Measurements from ENCODE around the gene SLC4A1AP. TPM values are rescaled to one million over a fixed set of nuclear protein-coding genes. Genes with fewer than 3 reads are reported as not detected.

The SLC4A1AP gene, protein sequence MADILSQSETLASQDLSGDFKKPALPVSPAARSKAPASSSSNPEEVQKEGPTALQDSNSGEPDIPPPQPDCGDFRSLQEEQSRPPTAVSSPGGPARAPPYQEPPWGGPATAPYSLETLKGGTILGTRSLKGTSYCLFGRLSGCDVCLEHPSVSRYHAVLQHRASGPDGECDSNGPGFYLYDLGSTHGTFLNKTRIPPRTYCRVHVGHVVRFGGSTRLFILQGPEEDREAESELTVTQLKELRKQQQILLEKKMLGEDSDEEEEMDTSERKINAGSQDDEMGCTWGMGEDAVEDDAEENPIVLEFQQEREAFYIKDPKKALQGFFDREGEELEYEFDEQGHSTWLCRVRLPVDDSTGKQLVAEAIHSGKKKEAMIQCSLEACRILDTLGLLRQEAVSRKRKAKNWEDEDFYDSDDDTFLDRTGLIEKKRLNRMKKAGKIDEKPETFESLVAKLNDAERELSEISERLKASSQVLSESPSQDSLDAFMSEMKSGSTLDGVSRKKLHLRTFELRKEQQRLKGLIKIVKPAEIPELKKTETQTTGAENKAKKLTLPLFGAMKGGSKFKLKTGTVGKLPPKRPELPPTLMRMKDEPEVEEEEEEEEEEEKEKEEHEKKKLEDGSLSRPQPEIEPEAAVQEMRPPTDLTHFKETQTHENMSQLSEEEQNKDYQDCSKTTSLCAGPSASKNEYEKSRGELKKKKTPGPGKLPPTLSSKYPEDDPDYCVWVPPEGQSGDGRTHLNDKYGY
- 25.6 and 26.0 TPM in 2 replicates for total RNA-seq

GRCh38 chr2:27663285-27664153, at the start of gene SLC4A1AP, which contains the start of gene SUPT7L:
Gene SLC4A1AP, plus strand, starts transcription at chr2:27663889. Its CDS starts 26 bp downstream, at chr2:27663915.
Gene SUPT7L, minus strand, starts transcription at chr2:27663614. Its CDS starts 1,422 bp downstream, at chr2:27662192.

DNA sequence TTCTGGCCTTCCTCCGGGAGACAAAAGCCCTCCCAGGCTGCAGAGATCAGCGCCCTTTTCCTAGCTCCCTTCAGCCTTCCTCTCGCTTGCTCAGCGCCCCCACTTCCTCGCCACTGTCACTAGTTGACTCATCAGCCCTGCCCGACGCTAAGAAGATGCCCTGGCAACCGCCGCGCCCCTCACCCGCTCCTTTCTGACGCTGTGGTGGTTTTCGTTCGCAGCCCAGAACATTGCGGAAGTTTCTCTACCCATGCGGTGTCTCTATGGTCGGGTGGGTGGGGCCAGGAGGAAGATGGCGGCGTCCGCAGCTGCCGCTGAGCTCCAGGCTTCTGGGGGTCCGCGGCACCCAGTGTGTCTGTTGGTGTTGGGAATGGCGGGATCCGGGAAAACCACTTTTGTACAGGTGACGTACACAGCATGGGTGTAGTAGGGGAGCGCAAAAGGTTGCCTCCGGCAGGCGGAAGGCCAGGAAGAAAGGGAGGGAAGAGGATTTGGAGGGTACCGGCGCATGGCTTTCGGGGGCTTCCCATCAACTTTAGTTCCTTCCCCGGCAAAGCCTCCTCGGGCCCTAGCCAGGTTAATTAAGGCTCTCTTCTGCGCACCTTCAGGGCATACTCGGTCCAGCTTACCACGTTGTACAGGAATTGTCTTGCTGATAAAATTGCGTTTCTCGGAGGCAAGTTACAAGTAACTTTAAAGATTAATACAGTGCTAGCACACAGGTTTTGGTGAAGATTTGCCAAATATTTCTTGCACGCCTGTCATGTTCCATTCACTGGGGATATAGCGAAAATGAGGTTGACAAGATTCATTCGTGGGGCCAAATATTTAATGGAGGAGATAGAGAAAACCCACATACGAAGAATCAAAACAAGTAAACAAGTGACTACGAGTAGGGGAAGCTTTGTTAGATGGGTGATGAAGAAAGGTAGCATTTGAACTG, 34.7 kb upstream of the SLC4A1AP start, which contains the start of the genes CCDC121 and GPN1:
Gene CCDC121, minus strand, starts transcription at position 246 of the 943 bp plus-strand sequence. CDS start 1,213 bp downstream, outside the sequence.
Gene GPN1, plus strand, starts transcription at position 284 of the 943 bp plus-strand sequence. Its CDS starts 9 bp downstream, at position 293.

Small RNAs within 50 kb of the gene (small RNA-seq; reads per million reads assigned to genes)
- not detected for gene RF00340

Other genes with a start within 250 kb of the SLC4A1AP start
- 119 and 130 TPM in 2 replicates for gene NRBP1, start 235.3 kb upstream of the SLC4A1AP start, total RNA-seq
- 0.32 TPM in 1 of 2 replicates, not detected in the other for gene KRTCAP3, start 221.5 kb upstream of the SLC4A1AP start, total RNA-seq
- gene IFT172, start 174.1 kb upstream of the SLC4A1AP start, total RNA-seq: 21.6 and 32.0 TPM in 2 replicates
- gene FNDC4, start 168.7 kb upstream of the SLC4A1AP start, total RNA-seq: 13.1 and 17.1 TPM in 2 replicates
- gene GCKR, start 167.1 kb upstream of the SLC4A1AP start, total RNA-seq: 0.32 and 0.36 TPM in 2 replicates
- 34.4 and 38.7 TPM in 2 replicates for gene ZNF512, start 80.8 kb upstream of the SLC4A1AP start, total RNA-seq
- 0.81 and 0.85 TPM in 2 replicates for gene CCDC121, start 34.9 kb upstream of the SLC4A1AP start, total RNA-seq
- 26.1 and 27.6 TPM in 2 replicates for gene GPN1, start 34.8 kb upstream of the SLC4A1AP start, total RNA-seq
- gene SUPT7L, start 275 bp upstream of the SLC4A1AP start, total RNA-seq: 28.5 and 43.3 TPM in 2 replicates
- 28.9 and 39.0 TPM in 2 replicates for gene MRPL33, start 107.8 kb downstream of the SLC4A1AP start, total RNA-seq
- gene RBKS, start 226.5 kb downstream of the SLC4A1AP start, total RNA-seq: 1.3 TPM in 2 replicates
- 32.3 and 38.9 TPM in 2 replicates for gene BABAM2, start 226.8 kb downstream of the SLC4A1AP start, total RNA-seq